GM21447 (cell line): ENCODE measurements around the gene ICE1.
"Not testable (repeated sequence)": the region's sequence is repeated elsewhere in the genome, so short reads cannot be mapped to it uniquely, and the experiment has no call there.

Source experiments
- ATAC-seq: cut with Tn5 transposase; IDR thresholded peaks from one replicate; pipeline ENCODE4 v1.9.1; 2021; ENCODE audit not compliant: unreplicated experiment

ICE1 gene

DNA sequence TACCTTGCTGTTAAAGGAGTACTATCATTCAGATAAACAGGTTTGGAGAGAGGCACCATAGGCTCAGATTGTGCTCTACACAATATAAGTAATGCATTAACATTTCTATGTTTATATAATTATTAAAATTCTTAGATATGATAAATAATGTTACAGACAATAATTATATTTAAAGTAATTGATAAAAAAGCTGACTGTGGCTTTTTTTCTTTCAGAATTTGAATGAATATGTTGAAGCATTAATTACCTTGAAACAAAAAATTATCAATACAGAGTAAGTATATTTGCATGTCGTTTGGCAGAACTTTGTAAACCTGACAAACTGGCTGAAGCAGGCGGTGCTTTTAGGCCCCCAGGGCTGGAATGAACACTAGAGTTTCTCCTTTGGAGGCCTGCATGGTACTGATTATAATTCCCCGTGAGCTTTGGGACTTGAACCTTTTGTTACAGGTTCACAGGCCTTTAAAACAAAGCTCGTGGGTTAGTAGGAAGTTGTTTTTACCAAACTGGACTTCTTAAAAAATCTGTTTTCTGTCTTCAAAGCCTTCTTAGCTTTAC is 13.8 kb downstream of the ICE1 start:
- no peak for ATAC-seq

DNA sequence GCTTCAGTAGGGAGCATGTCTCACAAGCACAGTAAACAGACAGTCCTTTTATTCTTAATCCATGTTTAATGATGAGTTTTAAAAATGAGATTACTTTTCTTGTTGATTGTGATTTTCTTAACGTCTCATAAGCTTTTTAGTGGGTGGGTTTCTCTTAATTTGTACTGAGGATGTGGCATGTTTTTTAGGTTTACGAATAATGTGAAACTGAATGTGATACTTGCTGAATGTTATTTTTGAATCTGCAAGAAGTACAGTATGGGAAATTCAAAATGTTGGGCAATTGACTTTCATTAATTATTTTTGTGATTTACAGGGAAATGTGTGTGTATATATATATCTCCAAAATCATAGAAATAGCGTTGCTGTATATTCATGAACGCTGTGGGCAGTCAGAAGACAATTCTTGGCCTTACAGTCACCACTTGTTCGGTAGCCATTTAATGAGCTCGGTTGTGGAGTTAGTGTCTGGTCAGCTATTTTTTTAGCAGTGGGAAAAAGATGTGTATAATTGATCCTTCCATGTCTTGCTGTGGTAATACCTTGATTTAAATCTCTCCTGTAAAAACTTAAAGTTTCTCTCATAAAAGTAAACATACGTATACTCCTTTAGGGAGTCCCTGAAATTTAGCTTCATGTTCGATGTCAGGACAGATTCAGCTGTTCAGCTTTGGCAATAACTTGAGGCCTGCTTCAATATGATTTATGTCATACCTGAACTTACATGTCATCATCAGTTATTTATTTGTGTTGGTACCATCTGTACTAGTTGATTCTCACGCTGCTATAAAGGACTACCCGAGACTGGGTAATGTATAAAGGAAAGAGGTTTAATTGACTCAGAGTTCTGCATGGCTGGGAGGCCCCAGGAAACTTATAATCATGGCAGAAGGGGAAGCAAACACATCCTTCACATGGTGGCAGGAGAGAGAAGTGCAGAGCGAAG is 15.0 kb downstream of the ICE1 start:
- ATAC-seq, result peak; percentile 49

DNA sequence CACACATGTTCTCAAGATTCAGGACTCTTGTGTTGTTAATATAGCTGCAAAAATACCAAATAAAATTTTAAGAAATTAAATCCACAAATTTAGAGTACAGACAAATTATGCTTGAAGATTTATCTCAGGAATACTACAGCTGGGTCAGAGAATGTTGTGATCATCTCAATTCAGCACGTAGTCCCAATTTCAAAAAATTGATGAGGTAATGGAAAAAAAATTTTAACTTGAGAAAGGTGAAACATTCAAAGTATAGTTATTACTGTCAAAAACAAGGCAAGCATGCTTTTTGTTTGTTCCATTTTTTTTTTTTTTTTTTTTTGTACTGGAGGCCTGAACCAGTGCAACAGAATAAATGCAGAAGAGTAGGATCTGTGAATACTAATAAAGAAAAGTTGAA is 29.4 kb downstream of the ICE1 start:
- ATAC-seq, result no peak

DNA sequence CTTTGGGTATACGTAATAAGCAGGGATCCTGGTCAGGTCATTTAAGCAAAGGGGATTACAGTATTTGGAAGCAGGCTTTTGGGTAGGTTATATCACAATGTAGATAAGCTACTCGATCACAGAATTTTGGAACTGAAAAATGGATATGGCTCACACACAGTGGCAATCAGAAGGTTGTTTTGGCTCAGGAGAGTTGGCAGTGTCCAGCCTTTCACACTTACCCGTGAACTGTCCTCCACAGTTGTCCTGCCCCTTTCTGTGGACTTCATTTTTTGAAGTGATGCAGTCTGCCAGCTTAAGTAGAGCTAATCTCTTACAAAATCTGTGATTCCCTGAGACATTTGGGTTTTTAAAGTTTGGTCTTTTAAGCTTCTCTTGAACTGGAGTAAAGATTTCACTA is 30.7 kb downstream of the ICE1 start:
- ATAC-seq, result no peak

DNA sequence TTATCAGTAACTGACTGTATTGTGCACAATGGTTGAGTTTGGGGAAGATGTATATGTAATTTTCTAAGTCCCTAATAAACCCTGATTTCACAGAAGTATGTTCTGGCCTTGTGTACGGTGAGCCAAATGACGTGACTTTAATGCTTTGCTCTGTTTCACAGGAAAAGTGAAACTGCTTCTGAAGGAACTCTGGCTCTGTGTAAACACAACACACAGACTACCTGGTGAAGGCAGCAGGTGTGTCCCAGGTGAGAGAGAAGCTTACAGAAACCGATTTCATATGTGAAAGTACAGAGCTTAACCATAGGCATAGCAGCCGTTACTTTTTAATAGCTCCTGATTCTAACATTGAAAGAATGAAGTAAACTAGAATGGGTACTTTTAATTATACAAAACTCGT is 31.9 kb downstream of the ICE1 start:
- ATAC-seq, result no peak

DNA sequence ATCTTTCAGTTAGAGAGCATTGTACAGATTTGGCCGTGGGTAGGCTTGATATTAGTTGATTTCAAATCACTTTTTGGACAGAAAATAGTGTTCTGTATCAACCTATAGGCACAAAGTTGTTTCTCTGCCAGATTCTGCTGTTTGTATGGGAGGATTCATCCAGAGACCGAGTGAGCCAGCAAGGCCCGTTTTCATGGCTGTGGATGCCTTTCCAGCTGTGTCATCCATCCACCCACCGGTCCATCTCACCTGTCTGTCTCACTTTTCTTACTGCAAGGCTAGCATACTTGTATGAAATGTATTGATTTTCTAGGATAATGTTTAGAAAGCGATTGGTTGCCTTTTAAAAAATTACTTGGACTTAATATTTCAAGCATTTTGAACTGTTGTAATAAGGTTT is 34.4 kb downstream of the ICE1 start:
- no peak for ATAC-seq

DNA sequence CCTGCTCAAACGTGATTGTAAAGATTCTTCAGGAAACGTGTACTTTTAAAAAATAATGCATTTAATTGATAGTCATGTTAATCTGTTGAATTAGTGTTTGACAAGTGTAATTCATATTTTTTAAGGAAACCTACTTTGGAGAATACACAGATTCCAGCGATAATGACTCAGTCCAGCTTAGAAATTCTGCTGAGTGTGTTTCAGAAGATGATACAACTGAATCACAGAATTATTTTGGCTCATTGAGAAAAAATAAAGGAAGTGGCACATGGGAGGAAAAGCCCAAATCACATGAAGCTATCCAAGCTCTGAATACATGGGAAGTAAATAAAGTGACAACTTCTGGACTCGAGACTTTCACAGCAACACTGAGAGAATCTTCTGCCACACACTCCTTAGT is 37.8 kb downstream of the ICE1 start:
- ATAC-seq, result no peak

DNA sequence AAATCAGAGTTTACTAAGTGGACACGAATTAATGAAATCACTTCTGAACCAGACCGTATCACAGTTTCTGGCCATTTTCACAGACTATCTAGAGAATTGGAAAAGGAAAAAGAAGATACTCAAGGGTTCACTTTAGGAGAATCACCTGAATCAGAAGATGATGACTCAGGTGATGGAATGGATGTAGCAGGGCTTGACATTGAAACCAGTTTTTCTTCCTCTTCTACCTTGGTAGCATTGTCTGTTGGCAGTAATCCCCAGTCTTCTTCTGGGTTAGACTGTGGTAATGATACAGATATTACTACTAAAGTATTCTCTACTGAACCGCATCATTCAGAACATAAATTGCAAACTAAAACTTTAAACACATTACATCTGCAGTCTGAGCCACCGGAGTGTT is 38.5 kb downstream of the ICE1 start:
- ATAC-seq, result no peak

DNA sequence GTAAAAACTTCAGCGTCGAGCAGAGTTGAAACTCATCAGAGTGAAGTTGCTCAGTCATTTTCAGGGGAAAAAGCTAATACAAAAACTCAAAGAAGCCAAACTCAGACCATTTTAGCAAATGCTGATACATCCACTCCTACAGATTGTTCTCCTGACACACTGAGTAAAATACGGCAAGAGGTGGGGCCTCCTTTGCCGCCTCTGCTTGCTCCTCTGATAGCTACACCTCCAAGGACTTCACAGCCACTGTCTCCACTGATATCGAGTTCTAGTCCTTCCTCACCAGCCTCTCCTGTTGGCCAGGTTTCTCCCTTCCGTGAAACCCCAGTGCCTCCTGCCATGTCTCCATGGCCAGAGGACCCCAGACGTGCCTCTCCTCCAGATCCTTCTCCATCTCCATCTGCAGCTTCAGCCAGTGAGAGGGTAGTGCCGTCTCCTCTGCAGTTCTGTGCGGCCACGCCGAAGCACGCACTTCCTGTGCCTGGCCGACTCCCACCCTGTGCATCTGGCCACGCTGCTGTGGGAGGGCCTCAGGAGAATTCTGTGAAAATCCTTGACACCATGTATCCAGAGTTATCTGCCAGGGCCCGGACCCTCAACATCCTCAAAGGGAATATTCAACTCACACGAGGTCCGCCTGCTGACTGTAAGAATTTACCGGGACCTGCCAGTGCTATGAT is 41.7 kb downstream of the ICE1 start:
- no peak for ATAC-seq

DNA sequence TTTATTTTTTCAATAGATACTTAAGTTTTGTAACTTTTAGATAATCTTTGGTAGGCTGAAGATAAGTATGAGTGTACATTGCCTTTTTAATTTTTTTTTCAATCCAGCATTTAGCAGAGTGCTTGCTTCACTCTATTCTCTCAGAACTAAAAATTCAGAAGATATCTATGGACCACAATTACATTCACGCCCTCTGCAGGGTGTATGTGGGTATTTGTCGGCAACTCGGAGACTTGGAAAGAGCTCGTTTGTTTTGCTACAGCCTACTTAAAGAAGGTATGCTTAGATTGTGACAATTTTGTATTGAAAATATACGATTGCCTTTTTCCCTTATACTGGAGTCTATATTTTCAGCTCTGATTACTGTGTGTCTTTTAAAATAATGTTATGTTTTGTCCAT is 43.8 kb downstream of the ICE1 start:
- no peak for ATAC-seq

DNA sequence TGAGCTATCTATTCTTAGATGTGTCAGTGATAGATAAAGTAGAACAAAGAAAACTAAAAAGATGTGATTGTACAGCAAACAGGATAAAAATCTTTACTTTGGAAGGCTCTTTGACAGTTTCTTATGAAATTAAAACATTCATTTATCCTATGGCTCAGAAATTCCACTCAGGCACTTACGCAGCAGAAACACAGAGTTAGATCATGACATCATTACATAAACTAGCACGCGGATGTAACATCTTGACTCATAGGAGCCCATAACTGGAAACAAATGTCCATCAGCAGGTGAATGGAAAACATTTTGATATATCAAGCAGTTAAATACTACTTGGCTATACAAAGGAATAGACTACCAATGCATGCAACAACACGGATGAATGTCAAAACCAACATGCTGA is 45.3 kb downstream of the ICE1 start:
- no peak for ATAC-seq

DNA sequence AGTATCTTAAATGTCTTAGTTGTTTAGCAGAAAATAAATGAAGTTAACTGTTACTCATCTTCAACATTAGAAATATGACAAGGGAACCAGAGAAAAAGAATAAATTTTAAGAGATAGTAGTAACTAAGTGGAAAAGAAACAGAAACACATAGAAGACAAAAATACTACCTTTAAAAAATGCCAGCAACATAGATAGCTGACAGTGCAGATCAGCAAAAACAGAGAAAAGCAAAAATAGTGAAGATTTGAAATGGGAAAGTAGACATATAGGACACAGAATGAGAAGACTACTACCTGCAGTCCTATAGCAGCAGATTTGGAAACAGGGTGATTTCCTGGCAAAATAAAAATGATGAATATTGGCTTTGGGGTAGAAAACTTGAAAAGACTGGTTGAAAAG is 48.5 kb downstream of the ICE1 start:
- no peak for ATAC-seq

DNA sequence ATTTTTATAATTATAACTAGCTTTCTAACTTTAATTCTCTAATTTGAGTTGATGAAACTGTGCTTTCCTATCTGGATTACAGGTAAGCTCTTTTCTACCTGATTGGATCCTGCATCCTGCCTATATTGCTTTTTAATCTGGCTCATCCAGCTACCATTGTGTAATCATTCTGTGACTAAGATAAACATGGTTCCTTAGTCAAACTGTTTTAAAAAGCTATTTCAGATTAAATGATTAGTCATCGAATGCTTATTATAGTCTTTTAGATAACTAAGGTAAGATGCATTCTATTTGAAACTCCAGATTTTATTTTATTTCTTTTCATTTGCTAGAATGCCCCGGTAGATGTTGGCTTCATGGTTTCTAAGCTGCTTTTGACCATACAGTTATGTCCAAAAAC is 50.7 kb downstream of the ICE1 start:
- ATAC-seq, result no peak

DNA sequence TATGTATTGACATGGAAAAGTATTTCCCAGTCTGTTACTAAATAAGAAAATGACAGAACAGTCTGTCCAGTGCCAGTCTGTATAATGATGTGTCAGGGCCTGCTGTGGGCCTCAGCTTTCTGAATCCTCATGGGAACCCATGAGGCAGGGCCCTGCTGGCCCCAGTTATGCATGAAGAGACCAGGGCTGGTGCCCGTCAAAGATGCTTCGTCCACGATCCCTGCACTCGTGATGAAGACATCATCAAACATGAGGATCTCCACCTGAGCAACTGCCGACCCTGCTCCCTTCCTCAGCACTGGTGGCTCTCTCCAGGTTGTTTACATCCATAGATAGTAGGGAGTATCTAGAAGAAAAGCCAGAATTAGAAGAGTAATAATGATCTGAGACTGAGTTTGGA is 52.5 kb downstream of the ICE1 start:
- no peak for ATAC-seq

DNA sequence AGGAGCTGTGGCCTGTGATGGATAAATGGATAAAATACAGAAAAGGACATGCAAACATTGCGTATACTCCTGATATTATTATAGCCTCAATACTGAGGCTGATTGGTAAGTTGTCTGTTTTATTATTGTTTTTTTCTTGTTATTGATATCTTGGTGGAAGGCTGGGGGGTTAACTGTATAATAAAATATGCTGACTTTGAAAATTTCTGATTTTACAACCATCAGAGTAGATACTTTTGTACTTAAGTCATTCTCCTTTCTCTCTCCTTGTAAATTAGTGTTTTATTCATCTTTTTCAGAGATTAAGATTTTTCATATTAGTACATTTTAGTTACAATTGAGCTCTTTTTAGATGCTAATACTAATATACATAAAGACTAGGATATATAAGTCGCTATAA is 53.5 kb downstream of the ICE1 start:
- ATAC-seq, result no peak

DNA sequence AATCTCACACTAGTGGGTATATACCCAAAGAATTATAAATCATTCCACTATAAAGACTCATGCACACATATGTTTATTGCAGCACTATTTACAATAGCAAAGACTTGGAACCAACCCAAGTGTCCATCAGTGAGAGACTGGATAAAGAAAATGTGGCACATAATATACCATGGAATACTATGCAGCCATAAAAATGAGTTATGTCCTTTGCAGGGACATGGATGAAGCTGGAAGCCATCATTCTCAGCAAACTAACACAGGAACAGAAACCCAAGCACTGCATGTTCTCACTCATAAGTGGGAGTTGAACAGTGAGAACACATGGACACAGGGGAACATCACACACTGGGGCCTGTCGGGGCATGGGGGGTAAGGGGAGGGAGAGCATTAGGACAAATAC is 57.1 kb downstream of the ICE1 start:
- ATAC-seq, result not testable (repeated sequence)

DNA sequence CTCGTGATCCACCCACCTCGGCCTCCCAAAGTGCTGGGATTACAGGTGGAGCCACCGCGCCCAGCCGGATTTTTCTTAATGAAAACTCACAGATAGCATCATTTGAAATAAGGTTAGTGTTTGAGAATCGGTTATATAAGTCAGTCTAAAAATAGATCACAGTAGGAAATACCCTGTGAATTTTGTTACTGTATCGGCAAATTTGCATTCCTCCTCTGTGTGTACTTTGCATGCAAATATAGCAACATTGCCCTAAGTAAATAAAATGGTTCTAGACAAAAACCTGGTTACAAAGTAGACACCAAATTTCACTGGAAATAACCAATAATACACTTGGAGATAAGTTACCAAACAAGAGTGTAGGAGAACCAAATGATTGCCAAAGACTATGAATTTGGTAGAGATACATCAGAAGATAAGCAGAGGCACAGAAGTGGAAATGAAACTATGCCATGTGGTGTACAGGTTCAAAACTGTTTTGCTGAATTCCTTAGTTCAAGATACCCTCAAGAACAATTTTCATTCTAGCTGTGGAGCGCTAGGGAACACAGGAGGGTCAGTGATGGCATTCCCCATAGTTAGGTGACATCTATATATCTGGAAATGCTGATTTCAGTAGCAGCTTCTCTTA is 58.1 kb downstream of the ICE1 start:
- ATAC-seq, result peak; percentile 72

DNA sequence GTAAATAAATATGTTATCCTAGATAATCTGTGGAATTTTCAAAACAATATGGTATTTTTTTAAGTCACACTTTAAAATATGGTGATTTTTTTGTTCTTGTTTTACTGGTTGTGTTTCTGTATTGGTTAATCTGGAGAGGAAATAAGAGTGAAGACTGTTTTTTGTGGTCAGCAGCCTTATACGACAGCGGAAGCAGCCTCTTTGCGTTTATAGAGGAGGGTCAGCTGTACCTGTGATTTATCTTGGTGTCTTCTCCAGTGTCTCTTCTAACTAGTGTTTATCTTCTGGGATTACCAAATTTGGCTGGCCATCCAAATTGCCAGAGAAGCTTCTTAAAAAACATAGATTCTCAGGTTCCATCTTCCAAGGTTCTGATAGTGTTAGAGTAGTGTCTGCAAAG is 58.7 kb downstream of the ICE1 start:
- ATAC-seq, result no peak

DNA sequence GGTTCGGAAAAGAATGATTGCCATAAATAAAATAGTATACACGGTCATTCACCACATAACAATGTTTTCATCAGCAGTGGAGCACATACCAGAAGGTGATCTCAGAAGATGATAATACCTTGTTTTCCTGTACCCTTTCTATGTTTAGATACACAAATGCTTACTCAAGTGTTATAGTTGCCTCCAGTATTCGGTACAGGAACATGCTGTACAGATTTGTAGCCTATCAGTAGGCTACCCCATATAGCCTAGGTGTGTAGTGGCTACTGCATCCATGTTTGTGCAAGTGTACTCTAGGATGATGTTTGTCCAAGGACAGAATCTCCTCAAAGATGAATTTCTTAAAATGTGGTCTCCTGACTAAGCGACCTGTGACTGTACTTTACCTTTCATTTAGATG is 59.2 kb downstream of the ICE1 start:
- ATAC-seq, result no peak

DNA sequence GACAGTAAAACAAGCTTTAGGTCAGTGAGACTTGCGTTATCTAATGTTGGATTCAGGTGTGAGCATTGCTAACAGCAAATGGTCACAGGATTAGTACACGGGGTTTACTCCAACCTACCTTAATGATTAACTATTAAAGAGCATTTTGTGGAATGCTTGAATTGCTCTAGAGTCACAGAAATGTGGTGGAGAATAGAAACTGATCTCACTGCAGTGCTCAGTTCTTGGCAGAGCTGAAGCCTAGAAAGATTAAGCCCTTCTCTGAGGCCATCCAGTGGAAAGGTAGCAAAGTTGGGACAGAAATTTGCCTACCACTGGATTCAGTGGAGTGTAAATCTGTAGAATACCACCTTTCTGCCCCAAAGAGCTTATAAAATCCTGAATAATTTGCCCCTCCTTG is 60.9 kb downstream of the ICE1 start:
- ATAC-seq, result no peak

DNA sequence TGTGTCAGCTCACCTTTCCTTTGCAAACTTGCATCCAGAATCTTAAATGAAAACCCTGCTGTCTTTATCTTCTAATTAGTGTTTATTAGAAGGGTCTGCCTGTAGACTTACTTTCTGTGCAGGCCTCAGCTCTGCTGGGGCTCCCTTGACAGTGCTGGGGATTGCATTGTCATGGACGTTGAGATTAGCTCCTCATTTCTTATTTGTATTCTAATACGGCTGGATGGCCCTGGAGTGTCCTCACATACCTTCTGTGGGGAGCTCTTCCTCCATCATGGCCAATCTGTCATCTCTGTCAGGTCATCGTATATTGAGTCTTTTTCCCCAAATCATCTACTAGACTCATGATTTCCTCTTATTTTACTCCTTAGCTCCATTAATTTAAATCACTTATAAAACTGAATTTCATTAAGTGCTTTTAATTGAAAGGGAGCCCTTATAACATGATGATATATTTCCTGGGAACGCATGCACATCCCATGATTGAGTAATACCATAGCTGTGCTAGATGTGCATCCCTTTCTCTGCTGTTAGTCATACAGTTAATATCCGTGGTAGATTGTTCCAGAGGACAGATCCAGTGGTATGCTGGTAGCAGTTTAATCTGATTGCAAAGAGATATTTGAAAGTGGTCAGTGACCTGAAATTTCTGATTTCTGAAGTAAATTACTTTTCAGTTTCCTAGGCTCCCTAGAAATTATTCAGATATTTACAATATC is 61.6 kb downstream of the ICE1 start:
- no peak for ATAC-seq
